ENCODE results near the gene TSPAN11.

DNA sequence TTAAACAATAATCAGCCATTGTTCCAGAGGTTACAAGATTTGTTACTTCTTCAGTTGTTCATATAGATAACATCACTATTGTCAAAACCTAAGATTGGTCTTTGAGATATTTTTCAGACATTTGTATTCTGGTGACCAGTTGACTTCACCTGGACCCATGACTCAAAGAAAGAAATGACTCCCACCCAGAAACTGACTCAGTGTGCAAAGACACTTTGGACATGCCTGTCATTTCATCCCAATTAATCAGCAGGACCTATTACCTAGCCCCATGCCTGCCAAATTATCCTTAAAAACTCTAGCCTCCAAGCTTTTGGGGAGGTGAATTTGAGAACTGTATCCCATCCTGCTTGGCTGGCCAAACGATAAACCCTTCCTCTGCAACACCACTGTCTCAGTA, 27.7 kb upstream of the TSPAN11 start:
- TF ChIP-seq, protein P1, sequence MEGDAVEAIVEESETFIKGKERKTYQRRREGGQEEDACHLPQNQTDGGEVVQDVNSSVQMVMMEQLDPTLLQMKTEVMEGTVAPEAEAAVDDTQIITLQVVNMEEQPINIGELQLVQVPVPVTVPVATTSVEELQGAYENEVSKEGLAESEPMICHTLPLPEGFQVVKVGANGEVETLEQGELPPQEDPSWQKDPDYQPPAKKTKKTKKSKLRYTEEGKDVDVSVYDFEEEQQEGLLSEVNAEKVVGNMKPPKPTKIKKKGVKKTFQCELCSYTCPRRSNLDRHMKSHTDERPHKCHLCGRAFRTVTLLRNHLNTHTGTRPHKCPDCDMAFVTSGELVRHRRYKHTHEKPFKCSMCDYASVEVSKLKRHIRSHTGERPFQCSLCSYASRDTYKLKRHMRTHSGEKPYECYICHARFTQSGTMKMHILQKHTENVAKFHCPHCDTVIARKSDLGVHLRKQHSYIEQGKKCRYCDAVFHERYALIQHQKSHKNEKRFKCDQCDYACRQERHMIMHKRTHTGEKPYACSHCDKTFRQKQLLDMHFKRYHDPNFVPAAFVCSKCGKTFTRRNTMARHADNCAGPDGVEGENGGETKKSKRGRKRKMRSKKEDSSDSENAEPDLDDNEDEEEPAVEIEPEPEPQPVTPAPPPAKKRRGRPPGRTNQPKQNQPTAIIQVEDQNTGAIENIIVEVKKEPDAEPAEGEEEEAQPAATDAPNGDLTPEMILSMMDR (IDR thresholded peaks at IDR 0.05) = no peak
- TF ChIP-seq POLR2A (IDR thresholded peaks at IDR 0.05) = no peak
